K562 (cell line): Measurements from ENCODE around the gene TYSND1. TPM values are rescaled to one million over a fixed set of nuclear protein-coding genes. Genes with fewer than 3 reads are reported as not detected.
"Not testable (repeated sequence)": the region's sequence is repeated elsewhere in the genome, so short reads cannot be mapped to it uniquely, and the experiment has no call there.

Experiments used
- ATAC-seq: fragments of 200-7000 bp; cut with Tn5 transposase; 3 replicates; pipeline ENCODE4 v1.9.1; 2020; ENCODE audit warnings: moderate library complexity
- BruUV-seq: library from RNA; stranded (reverse); fragments of 400-500 nt; replicated peaks from 2 replicates; lab custom pipeline; 2021; lab: Mats Ljungman, UMichigan
- CTCF ChIA-PET: fragments of 300-600 bp; formaldehyde crosslinking; extraction: SDS; loops from one replicate; lab custom pipeline; 2021; ENCODE audit warnings: low intra/inter-chr PET ratio; lab: Yijun Ruan, JAX
- POLR2A ChIA-PET: fragments of 300-600, 350-650 bp; sonication (Branson Sonifier 250); formaldehyde crosslinking; extraction: SDS; loops from one replicate; lab custom pipeline; 2021; ENCODE audit warnings: antibody characterized with exemption, inconsistent platforms; lab: Yijun Ruan, JAX
- DNase-seq, 4 experiments: peaks; one replicate each; pipeline versions ENCODE4 v3.0.0 to v3.0.0-alpha.2; 2011 to 2018; ENCODE audit warnings: low spot score in 3 of 4, mixed read lengths in 3 of 4; ENCODE audit errors: extremely low read depth in 1 of 4
- FAIRE-seq: peaks from 2 replicates; lab custom pipeline; 2011; peaks lifted over from hg19 to GRCh38; lab: Jason Lieb, UNC
- H2AFZ ChIP-seq: 2 replicates; pipeline ENCODE4 v1.6.0; 2011; ENCODE audit warnings: low read depth, low read length, control low read depth, inconsistent platforms
- H3K27ac ChIP-seq: fragments of 200-600 bp; 3 replicates; pipeline ENCODE4 v1.8.0; 2011; ENCODE audit warnings: low read depth, mild to moderate bottlenecking, control low read depth, inconsistent platforms, low read length, moderate library complexity, mixed read lengths; ENCODE audit errors: extremely low read depth
- H3K27me3 ChIP-seq, 2 experiments: fragments of 300-600 bp in 1 of 2; 2 replicates in 1 of 2; 3 replicates in 1 of 2; pipeline versions ENCODE4 v1.6.0 to v1.8.0; 2011; ENCODE audit warnings: inconsistent platforms in 2 of 2, low read length in 2 of 2, mild to moderate bottlenecking in 1 of 2, mixed read lengths in 1 of 2, moderate library complexity in 1 of 2; ENCODE audit not compliant: control insufficient read depth in 2 of 2, insufficient read depth in 2 of 2
- H3K36me3 ChIP-seq: fragments of 300-600 bp; 3 replicates; pipeline ENCODE4 v1.8.0; 2011; ENCODE audit warnings: mild to moderate bottlenecking, low read length, inconsistent platforms; ENCODE audit not compliant: control insufficient read depth, insufficient read depth
- H3K4me1 ChIP-seq, 2 experiments: fragments of 200-600 bp in 1 of 2; replicated peaks in 1 of 2; 2 replicates in 1 of 2; 3 replicates in 1 of 2; pipeline versions ENCODE4 v1.5.1 to v1.8.0; 2011; ENCODE audit warnings: inconsistent platforms in 2 of 2, low read length in 2 of 2, mild to moderate bottlenecking in 1 of 2, mixed read lengths in 1 of 2, moderate library complexity in 1 of 2; ENCODE audit not compliant: control insufficient read depth in 2 of 2, insufficient read depth in 2 of 2
- H3K4me2 ChIP-seq: 2 replicates; pipeline ENCODE4 v1.6.1; 2011; ENCODE audit warnings: low read length, control low read depth, inconsistent platforms, mixed read lengths; ENCODE audit not compliant: insufficient read depth
- H3K4me3 ChIP-seq: fragments of 200-600 bp; sonication (generic), shearing (Covaris generic); 2 replicates; pipeline ENCODE4 v1.5.1; 2016; ENCODE audit warnings: control low read depth, inconsistent platforms
- H3K79me2 ChIP-seq: fragments of 200-600 bp; 3 replicates; pipeline ENCODE4 v1.8.0; 2011; ENCODE audit warnings: low read length, inconsistent platforms; ENCODE audit not compliant: control insufficient read depth, insufficient read depth
- H3K9ac ChIP-seq, 2 experiments: 2 replicates each; pipeline versions ENCODE4 v1.6.0 to v1.6.1; 2011; ENCODE audit warnings: low read depth in 2 of 2, low read length in 2 of 2, control low read depth in 1 of 2, inconsistent platforms in 1 of 2, mild to moderate bottlenecking in 1 of 2, mixed read lengths in 1 of 2; ENCODE audit not compliant: insufficient read depth in 1 of 2
- H3K9me1 ChIP-seq: one replicate; pipeline ENCODE4 v1.6.0; 2011; ENCODE audit warnings: inconsistent platforms, mild to moderate bottlenecking, low read length, moderate library complexity; ENCODE audit not compliant: control insufficient read depth, insufficient read depth
- H3K9me3 ChIP-seq: replicated peaks from 2 replicates; pipeline ENCODE4 v1.5.1; 2011; ENCODE audit warnings: low read depth, low read length, inconsistent platforms; ENCODE audit not compliant: control insufficient read depth, insufficient read depth
- H4K20me1 ChIP-seq: replicated peaks from 2 replicates; pipeline ENCODE4 v1.6.1; 2011; ENCODE audit warnings: low read length, inconsistent platforms, mixed read lengths; ENCODE audit not compliant: control insufficient read depth, insufficient read depth
- CBFA2T3 ChIP-seq: fragments of 450-650 bp; IDR thresholded peaks from 2 replicates; pipeline ENCODE4 v1.6.1; 2017
- CXXC5 ChIP-seq: fragments of 250-450 bp; sonication (Bioruptor Pico); IDR thresholded peaks from 2 replicates; pipeline ENCODE4 v1.8.0; 2022; ENCODE audit warnings: inconsistent platforms, mild to moderate bottlenecking, moderate library complexity
- MEIS2 ChIP-seq: fragments of 450-650 bp; IDR thresholded peaks from 2 replicates; pipeline ENCODE4 v1.6.1; 2014; ENCODE audit warnings: mild to moderate bottlenecking; ENCODE audit not compliant: partially characterized antibody
- NCOR1 ChIP-seq: fragments of 450-650 bp; IDR thresholded peaks from 2 replicates; pipeline ENCODE4 v1.6.1; 2016; ENCODE audit warnings: mild to moderate bottlenecking, moderate library complexity
- NFIC ChIP-seq: fragments of 450-650 bp; IDR thresholded peaks from 2 replicates; pipeline ENCODE4 v1.6.1; 2017; ENCODE audit warnings: mild to moderate bottlenecking, inconsistent platforms
- PBX2 ChIP-seq, 2 experiments: IDR thresholded peaks in 1 of 2; conservative IDR thresholded peaks in 1 of 2; 2 replicates each; pipeline ENCODE4 v1.6.1; 2016; ENCODE audit warnings: low read depth in 2 of 2, mild to moderate bottlenecking in 1 of 2, missing compliant biosample characterization in 1 of 2, missing genetic modification characterization in 1 of 2, moderate library complexity in 1 of 2
- SMAD4 ChIP-seq: fragments of 250-450 bp; sonication (Bioruptor Pico); conservative IDR thresholded peaks from 2 replicates; pipeline ENCODE4 v1.8.0; 2021; ENCODE audit warnings: inconsistent platforms, mild to moderate bottlenecking, moderate library complexity
- TAL1 ChIP-seq: fragments of 450-650 bp; IDR thresholded peaks from 2 replicates; pipeline ENCODE4 v1.6.1; 2016; ENCODE audit warnings: mild to moderate bottlenecking
- TCF3 ChIP-seq: sonication (generic); formaldehyde crosslinking; IDR thresholded peaks from 2 replicates; pipeline ENCODE4 v1.4.0; 2020; ENCODE audit warnings: mild to moderate bottlenecking, missing genetic modification reagents
- WGBS: fragments of 100-300 bp; shearing (Covaris generic); methylation state at CpG from one replicate; pipeline ENCODE4 v1.1.6; 2016; ENCODE audit warnings: low coverage, mixed read lengths; ENCODE audit not compliant: insufficient coverage; ENCODE audit errors: missing lambda C conversion rate; 5-methylcytosine and 5-hydroxymethylcytosine counted together
- in situ Hi-C: fragments of 300-500 bp; cut with MboI; formaldehyde crosslinking; loops from 4 replicates; pipeline ENCODE4 v1.15.0; 2018; ENCODE audit warnings: inconsistent platforms, mixed read lengths
- intact Hi-C: fragments of 100-400 bp; cut with micrococcal nuclease; formaldehyde crosslinking; loops from 2 replicates; pipeline ENCODE4 v1.14.2; 2022
- polyA plus RNA-seq, 8 experiments: library from polyadenylated mRNA; depleted of rRNA in 4 of 8; stranded (reverse) in 5 of 8; unstranded in 3 of 8; fragments of >200 nt; fragmentation: Nextera tagmentation in 2 of 8; fragmentation: Illumina TruSeq in 1 of 8; extraction: Ambion mirVana in 2 of 8; extraction: Trizol in 1 of 8; gene quantifications; 2 replicates each; pipeline versions ENCODE4 v1.2.1 to v1.2.3, GENCODE V29; 2011 to 2014; ENCODE audit warnings: inconsistent platforms in 1 of 8, missing spikeins in 1 of 8
- total RNA-seq, 7 experiments: library from RNA; depleted of rRNA in 6 of 7; stranded (reverse); fragments of >200 nt in 6 of 7; fragmentation: Illumina TruSeq in 2 of 7; extraction: Trizol in 2 of 7; gene quantifications; 2 replicates each; pipeline versions ENCODE4 v1.2.1 to v1.2.3, GENCODE V29; 2011 to 2021; ENCODE audit warnings: low replicate concordance in 1 of 7

TYSND1 gene
- total and polyA plus RNA-seq, 9 of the 15 experiments (the other 6 are each of a cell fraction or from before 2014, with no cell fraction given), result 0.60 to 2.0 (median 1.3) TPM

- H4K20me1 ChIP-seq; DNase-seq; CTCF ChIA-PET; H3K9me3 ChIP-seq; H2AFZ ChIP-seq; FAIRE-seq; H3K9me1 ChIP-seq; BruUV-seq; in situ Hi-C loops; H3K27ac ChIP-seq; intact Hi-C loops; H3K9ac ChIP-seq; H3K79me2 ChIP-seq; H3K4me1 ChIP-seq; H3K4me2 ChIP-seq; POLR2A ChIA-PET; ATAC-seq; H3K36me3 ChIP-seq; H3K4me3 ChIP-seq; TF ChIP-seq PBX2 (CRISPR knock-in tag; IDR thresholded peaks at IDR 0.05; ENCODE audit: low read depth): not testable (repeated sequence)
- WGBS, result 21% methylated on average over 11 of the region's 11 CpGs
- TF ChIP-seq TCF3 (CRISPR knock-in tag) (peak; percentile 22; the same call in 1 of the 2 replicates), TAL1 (peak; percentile 22; the same call in 1 of the 2 replicates), SMAD4 (CRISPR knock-in tag) (peak; percentile 93), NFIC (0 out of 2 replicates have a peak, but pooled peaks have one; percentile 23), CBFA2T3 (peak; percentile 65), MEIS2 (peak; percentile 58), CXXC5 (peak; percentile 16; the same call in 1 of the 2 replicates), PBX2 (tag; conservative IDR thresholded peaks at IDR 0.05; ENCODE audit: low read depth) (peak; percentile 51), NCOR1 (peak; percentile 8; the same call in 1 of the 2 replicates)
- peaks cover 19 to 57% of the 10 kb centered on the region in 2 experiments for H3K27me3 ChIP-seq
Measured at GRCh38 chr10:70101068-70101562, 45.4 kb downstream of the TYSND1 start.
